ENCODE measurements around the gene ILDR1. TPM values are rescaled to one million over a fixed set of nuclear protein-coding genes. Genes with fewer than 3 reads are reported as not detected.

Gene ILDR1
- total and polyA plus RNA-seq, 2 of the 8 experiments (the other 6 are each of a cell fraction or from before 2014, with no cell fraction given), result 1.8 TPM

DNA sequence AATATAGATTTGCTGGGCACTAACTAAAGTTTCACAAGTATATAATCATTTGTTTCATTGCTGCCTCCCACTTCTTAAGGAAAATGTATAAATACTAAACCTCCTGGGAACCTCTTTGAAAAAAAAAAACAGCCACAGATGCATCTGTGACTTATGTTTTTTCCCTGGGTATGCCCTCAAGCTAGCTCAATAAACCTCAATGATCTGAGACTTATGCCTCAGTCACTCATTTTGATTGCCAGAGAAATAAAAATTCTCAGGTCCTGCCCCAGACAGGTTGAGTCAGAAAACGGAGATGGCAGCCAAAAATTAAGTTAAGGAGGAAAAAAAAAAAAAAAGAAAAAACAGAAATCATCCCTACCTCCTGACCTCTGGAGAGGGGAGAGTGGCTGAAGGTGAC lies 22.1 kb downstream of the ILDR1 start:
- H2BK15ac ChIP-seq (ENCODE audit: low read length), result no peak overlapping the region
- H2BK12ac ChIP-seq (ENCODE audit: low read depth, low read length), result no peak overlapping the region
- no peak overlapping the region for H3K27ac ChIP-seq (ENCODE audit: low read depth, low read length)
- POLR2A ChIA-PET (ENCODE audit: partially characterized antibody), result no interaction called here
- no peaks in the 10 kb centered on the region for H3K9me3 ChIP-seq (ENCODE audit: insufficient read depth in 2 of 2, low read depth in 1 of 2, low read length in 1 of 2)
- H2AFZ ChIP-seq (ENCODE audit: low read length), result no peak overlapping the region
- no peak overlapping the region for H3K14ac ChIP-seq (ENCODE audit: insufficient read length)
- H3K4me1 ChIP-seq (replicated peaks in 1 of 4; ENCODE audit: control insufficient read depth in 3 of 4, insufficient read depth in 4 of 4, low read length in 3 of 4), result peaks cover 4 to 14% (median 10%) of the 10 kb centered on the region in 4 experiments; a peak in 6 of 7 replicates
- no peak for FAIRE-seq
- CTCF ChIA-PET (ENCODE audit: partially characterized antibody), result interaction anchor here (1.2 kb wide), 1 partner anchor 10 kb away, joined by 3 read pairs; no protein-coding TSS in a partner anchor
- H4K8ac ChIP-seq (ENCODE audit: extremely low read depth, insufficient read depth, low read length), result no peak overlapping the region
- H4K91ac ChIP-seq (replicated peaks; ENCODE audit: insufficient read length, low read length), result no peak overlapping the region
- 91% methylated on average over 1 of the region's 1 CpG; no CpG with 5 or more reads in 1 of the 2 experiments for WGBS, 2 experiments (ENCODE audit: extremely low coverage in 1 of 2, insufficient coverage in 1 of 2, insufficient read length in 1 of 2, insufficient replicate concordance in 2 of 2, low coverage in 1 of 2, low lambda C conversion rate in 2 of 2, missing lambda C conversion rate in 1 of 2)
- no peak overlapping the region for H2AK5ac ChIP-seq (ENCODE audit: low read depth, low read length)
- no peak overlapping the region for H3K4me2 ChIP-seq (ENCODE audit: insufficient read depth in 1 of 2, low read depth in 2 of 2, low read length in 2 of 2)
- no peak overlapping the region for H2BK20ac ChIP-seq (ENCODE audit: low read length)
- H3K4ac ChIP-seq (replicated peaks; ENCODE audit: insufficient read length, low read depth, low read length), result no peak overlapping the region
- H3K56ac ChIP-seq (replicated peaks; ENCODE audit: insufficient read length, low read depth, low read length), result no peak overlapping the region
- TF ChIP-seq POU5F1 (IDR thresholded peaks at IDR 0.05; ENCODE audit: low read depth, low read length), result no peak
- DNase-seq (ENCODE audit: low read depth in 1 of 2, low spot score in 2 of 2), result no peak
- H3K23me2 ChIP-seq (ENCODE audit: low read depth, low read length), result no peaks in the 10 kb centered on the region
- H3K9ac ChIP-seq (replicated peaks in 1 of 4; ENCODE audit: extremely low read depth in 1 of 4, low read depth in 3 of 4, low read length in 3 of 4), result no peak overlapping the region
- no peak overlapping the region for H2BK5ac ChIP-seq (ENCODE audit: low read depth, low read length)
- no peaks in the 10 kb centered on the region for H4K20me1 ChIP-seq (replicated peaks in 1 of 2; ENCODE audit: control insufficient read depth in 1 of 2, insufficient read depth in 2 of 2, low read length in 2 of 2)
- H3K23ac ChIP-seq (ENCODE audit: insufficient read length), result no peak overlapping the region
- no peak overlapping the region for H3K4me3 ChIP-seq (ENCODE audit: extremely low read depth in 1 of 4, insufficient read depth in 2 of 4, low read depth in 3 of 4, low read length in 4 of 4)
- no peaks in the 10 kb centered on the region for H3K27me3 ChIP-seq (replicated peaks in 1 of 4; ENCODE audit: control insufficient read depth in 3 of 4, extremely low read depth in 1 of 4, insufficient read depth in 3 of 4, low read length in 3 of 4)
- H3K79me1 ChIP-seq (ENCODE audit: low read depth, low read length), result 0 out of 2 replicates have a peak, but pooled peaks cover 2% of the 10 kb centered on the region
- no peaks in the 10 kb centered on the region for H3K36me3 ChIP-seq (ENCODE audit: control insufficient read depth in 2 of 4, insufficient read depth in 4 of 4, low read length in 3 of 4)
- H3K18ac ChIP-seq (ENCODE audit: extremely low read depth, low read length), result no peak overlapping the region
- H4K5ac ChIP-seq (ENCODE audit: insufficient read length, low read depth, low read length), result no peak overlapping the region
- no peaks in the 10 kb centered on the region for H3K79me2 ChIP-seq (ENCODE audit: control insufficient read depth in 1 of 2, insufficient read depth in 2 of 2, low read length in 2 of 2)
- no peak overlapping the region for H2BK120ac ChIP-seq (replicated peaks; ENCODE audit: low read depth, low read length)

All from H1 (cell line).